ENCODE measurements around the gene SAMD13. TPM values are rescaled to one million over a fixed set of nuclear protein-coding genes. Genes with fewer than 3 reads are reported as not detected.

The SAMD13 gene
- total RNA-seq, 1 donor from 2014 or later, result 0.92 TPM

DNA sequence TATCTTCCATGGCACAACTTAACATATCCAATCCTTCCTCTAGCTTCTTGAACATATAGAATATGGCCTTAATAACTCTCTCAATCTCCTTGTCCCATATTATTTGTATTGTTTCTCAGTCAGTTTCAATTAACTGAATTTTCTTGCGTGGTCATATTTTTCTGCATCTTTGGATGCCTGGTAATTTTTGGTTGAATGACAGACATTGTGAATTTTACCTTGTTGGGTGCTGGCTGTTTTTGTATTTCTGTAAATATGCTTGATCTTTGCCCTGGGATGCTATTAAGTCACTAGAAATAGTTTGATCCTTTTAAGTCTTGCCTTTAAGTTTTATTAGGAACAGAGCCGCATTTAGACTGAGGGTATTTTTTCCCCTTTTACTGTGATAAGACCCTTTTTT, 5.9 kb downstream of the SAMD13 start:
- DNase-seq (ENCODE audit: low spot score), result no peak
- TF ChIP-seq, protein P1, sequence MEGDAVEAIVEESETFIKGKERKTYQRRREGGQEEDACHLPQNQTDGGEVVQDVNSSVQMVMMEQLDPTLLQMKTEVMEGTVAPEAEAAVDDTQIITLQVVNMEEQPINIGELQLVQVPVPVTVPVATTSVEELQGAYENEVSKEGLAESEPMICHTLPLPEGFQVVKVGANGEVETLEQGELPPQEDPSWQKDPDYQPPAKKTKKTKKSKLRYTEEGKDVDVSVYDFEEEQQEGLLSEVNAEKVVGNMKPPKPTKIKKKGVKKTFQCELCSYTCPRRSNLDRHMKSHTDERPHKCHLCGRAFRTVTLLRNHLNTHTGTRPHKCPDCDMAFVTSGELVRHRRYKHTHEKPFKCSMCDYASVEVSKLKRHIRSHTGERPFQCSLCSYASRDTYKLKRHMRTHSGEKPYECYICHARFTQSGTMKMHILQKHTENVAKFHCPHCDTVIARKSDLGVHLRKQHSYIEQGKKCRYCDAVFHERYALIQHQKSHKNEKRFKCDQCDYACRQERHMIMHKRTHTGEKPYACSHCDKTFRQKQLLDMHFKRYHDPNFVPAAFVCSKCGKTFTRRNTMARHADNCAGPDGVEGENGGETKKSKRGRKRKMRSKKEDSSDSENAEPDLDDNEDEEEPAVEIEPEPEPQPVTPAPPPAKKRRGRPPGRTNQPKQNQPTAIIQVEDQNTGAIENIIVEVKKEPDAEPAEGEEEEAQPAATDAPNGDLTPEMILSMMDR (IDR thresholded peaks at IDR 0.05), result no peak
- H3K27ac Mint-ChIP-seq (ENCODE audit: unreplicated experiment), result no peak overlapping the region
- no peaks in the 10 kb centered on the region for H3K27me3 Mint-ChIP-seq (ENCODE audit: low read depth)
- H3K4me3 Mint-ChIP-seq (ENCODE audit: unreplicated experiment), result no peak overlapping the region
- peaks cover 8% of the 10 kb centered on the region for H3K36me3 Mint-ChIP-seq (ENCODE audit: low read depth)
- peaks cover 13% of the 10 kb centered on the region for H3K4me1 Mint-ChIP-seq (ENCODE audit: low read depth)
- peaks cover 11% of the 10 kb centered on the region for H3K9me3 Mint-ChIP-seq (ENCODE audit: low read depth)

DNA sequence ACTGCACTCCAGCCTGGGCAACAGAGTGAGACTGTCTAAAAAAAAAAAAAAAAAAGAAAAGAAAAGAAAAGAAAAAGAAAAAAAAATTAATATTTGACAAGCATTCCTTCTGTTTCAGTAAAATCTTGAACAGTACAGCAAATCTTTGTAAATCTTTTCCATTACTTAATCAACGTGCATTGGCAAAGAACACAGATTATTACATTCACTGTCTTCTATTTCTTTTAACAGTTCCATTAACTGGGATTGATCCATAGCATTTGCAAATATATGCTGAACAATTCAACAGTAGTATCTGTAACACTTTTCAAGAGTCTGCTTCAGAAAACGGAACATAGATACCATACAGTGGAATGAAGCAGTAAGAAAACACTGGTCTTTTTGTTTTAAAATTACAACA, 9.8 kb downstream of the SAMD13 start:
- peaks cover 15% of the 10 kb centered on the region for H3K9me3 Mint-ChIP-seq (ENCODE audit: low read depth)
- no peaks in the 10 kb centered on the region for H3K27me3 Mint-ChIP-seq (ENCODE audit: low read depth)
- TF ChIP-seq, protein P1 (IDR thresholded peaks at IDR 0.05), result no peak
- no peak overlapping the region for H3K27ac Mint-ChIP-seq (ENCODE audit: unreplicated experiment)
- no peak for DNase-seq (ENCODE audit: low spot score)
- H3K4me3 Mint-ChIP-seq (ENCODE audit: unreplicated experiment), result no peak overlapping the region
- no peaks in the 10 kb centered on the region for H3K4me1 Mint-ChIP-seq (ENCODE audit: low read depth)
- H3K36me3 Mint-ChIP-seq (ENCODE audit: low read depth), result peaks cover 10% of the 10 kb centered on the region

DNA sequence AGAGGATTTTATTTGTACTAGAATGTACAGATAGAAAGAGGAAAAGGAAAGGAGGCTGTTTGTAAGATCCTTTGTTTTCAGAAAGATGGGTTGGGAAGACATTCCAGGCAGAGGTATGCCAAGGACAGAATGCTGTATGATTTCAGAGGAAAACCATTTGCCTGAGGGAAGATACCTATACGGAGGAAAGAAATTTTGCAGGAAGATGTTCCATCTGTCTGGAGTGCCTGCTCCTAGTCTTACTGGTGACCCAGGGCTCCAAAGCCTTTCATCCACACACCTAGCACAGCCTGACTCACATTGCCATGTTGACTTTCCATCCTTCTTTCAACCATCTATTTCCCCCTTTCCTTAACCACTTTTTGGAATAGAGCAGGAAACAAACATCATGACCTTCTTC, 18.2 kb downstream of the SAMD13 start:
- Mint-ChIP-seq H3K4me1 (ENCODE audit: low read depth) (no peaks in the 10 kb centered on the region), H3K36me3 (ENCODE audit: low read depth) (peaks cover 3% of the 10 kb centered on the region), H3K27ac (ENCODE audit: unreplicated experiment) (no peak overlapping the region), H3K9me3 (ENCODE audit: low read depth) (peaks cover 14% of the 10 kb centered on the region), H3K4me3 (ENCODE audit: unreplicated experiment) (no peak overlapping the region), H3K27me3 (ENCODE audit: low read depth) (no peaks in the 10 kb centered on the region)
- no peak for DNase-seq (ENCODE audit: low spot score)
- TF ChIP-seq, protein P1 (IDR thresholded peaks at IDR 0.05), result no peak

DNA sequence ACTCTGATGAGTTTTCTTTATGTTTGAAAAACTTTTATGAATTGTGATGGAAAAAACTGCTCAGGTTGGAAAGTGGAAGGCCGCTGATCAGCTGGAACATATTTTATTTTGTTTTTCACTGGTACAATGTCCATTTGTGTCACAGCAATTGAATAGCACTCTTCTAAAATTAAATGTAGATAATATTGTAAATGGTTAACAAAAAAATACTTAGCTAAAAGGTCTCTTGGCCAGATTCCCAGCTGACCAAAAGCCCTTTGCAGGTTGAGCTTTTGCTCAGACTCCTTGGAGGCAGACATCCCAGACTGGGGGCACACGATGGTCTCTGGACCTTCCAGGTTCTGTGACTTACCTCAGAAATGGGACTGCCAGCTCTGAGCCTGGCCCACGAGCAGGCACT, 26.3 kb downstream of the SAMD13 start:
- H3K9me3 Mint-ChIP-seq (ENCODE audit: low read depth), result no peaks in the 10 kb centered on the region
- H3K36me3 Mint-ChIP-seq (ENCODE audit: low read depth), result peaks cover 2% of the 10 kb centered on the region
- H3K4me1 Mint-ChIP-seq (ENCODE audit: low read depth), result peaks cover 11% of the 10 kb centered on the region
- H3K27me3 Mint-ChIP-seq (ENCODE audit: low read depth), result no peaks in the 10 kb centered on the region
- TF ChIP-seq, protein P1 (IDR thresholded peaks at IDR 0.05), result no peak
- no peak for DNase-seq (ENCODE audit: low spot score)
- H3K27ac Mint-ChIP-seq (ENCODE audit: unreplicated experiment), result no peak overlapping the region
- no peak overlapping the region for H3K4me3 Mint-ChIP-seq (ENCODE audit: unreplicated experiment)

DNA sequence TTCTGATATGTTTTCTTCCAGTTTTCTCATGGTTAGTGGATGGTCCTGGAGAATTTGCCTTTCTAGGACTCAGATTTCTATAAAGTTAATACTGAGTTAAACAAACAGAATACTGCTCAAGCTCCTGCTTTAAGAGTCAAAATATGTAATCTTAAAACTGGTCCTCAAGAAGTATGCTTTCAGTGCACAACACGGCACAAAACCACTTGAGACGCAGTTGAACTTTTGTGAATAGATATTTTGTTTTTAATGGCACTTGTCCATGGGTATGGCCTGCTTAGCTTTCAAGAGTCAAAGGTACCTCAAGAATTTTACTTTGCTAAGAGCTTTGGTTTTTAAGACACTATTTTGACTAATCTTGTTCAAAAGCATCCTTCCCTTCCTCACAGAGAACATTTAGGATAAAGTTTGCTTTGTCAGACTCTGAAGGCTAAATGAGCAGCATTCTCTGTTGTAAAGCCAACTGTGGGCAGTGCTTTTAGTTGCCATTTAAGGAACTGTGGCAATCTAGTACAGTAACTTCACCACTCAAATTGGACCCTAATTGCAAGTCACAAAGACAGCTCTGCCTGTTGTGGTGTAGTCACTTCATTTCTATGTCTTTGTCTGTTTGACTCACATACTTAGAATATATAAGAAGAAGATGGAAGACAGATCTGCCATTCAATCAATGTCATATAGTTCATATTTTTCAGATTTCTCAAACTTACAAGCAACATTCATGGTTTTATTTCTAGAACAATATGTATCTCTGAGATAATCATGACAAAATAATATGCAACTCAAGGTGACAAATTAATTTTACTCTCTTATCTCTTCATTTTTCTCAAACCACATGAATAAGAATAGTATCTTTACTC, 28.8 kb downstream of the SAMD13 start:
- Mint-ChIP-seq H3K9me3 (ENCODE audit: low read depth) (peaks cover 1% of the 10 kb centered on the region), H3K36me3 (ENCODE audit: low read depth) (peaks cover 2% of the 10 kb centered on the region), H3K4me1 (ENCODE audit: low read depth) (peaks cover 11% of the 10 kb centered on the region), H3K27ac (ENCODE audit: unreplicated experiment) (no peak overlapping the region), H3K27me3 (ENCODE audit: low read depth) (no peaks in the 10 kb centered on the region), H3K4me3 (ENCODE audit: unreplicated experiment) (no peak overlapping the region)
- TF ChIP-seq, protein P1 (IDR thresholded peaks at IDR 0.05), result no peak
- no peak for DNase-seq (ENCODE audit: low spot score)
